Measurements from ENCODE around the gene NOS3.

- TF ChIP-seq CTCF (IDR thresholded peaks at IDR 0.05) (no peak), POLR2A (IDR thresholded peaks at IDR 0.05) (no peak)
Observed at GRCh38 chr7:150993511-150993910, 2.7 kb downstream of the NOS3 start.

All from uterus (tissue), 2 donors.